Measurements from ENCODE around the gene CYP2B6.
"Not testable (repeated sequence)": the region's sequence is repeated elsewhere in the genome, so short reads cannot be mapped to it uniquely, and the experiment has no call there.

The CYP2B6 gene

GRCh38 chr19:40981591-40981990 is 9.5 kb upstream of the CYP2B6 start:
- DNase-seq: no peak

- DNase-seq: no peak
Measured at GRCh38 chr19:40982594-40983101, 8.4 kb upstream of the CYP2B6 start.

GRCh38 chr19:40989453-40989852 is 1.6 kb upstream of the CYP2B6 start:
- DNase-seq: no peak

GRCh38 chr19:40995355-40995754 is 4.3 kb downstream of the CYP2B6 start:
- no peak for DNase-seq

- not testable (repeated sequence) for DNase-seq
Measured at GRCh38 chr19:40999018-40999417, 7.9 kb downstream of the CYP2B6 start.

GRCh38 chr19:41000310-41000737 is 9.2 kb downstream of the CYP2B6 start:
- no peak for DNase-seq

- DNase-seq: no peak
Measured at GRCh38 chr19:41001243-41001971, 10.3 kb downstream of the CYP2B6 start.

- not testable (repeated sequence) for DNase-seq
Measured at GRCh38 chr19:41003656-41004055, 12.6 kb downstream of the CYP2B6 start.

GRCh38 chr19:41009700-41010235 is 18.7 kb downstream of the CYP2B6 start:
- DNase-seq: no peak

GRCh38 chr19:41013359-41013758 is 22.3 kb downstream of the CYP2B6 start:
- DNase-seq: no peak

GRCh38 chr19:41014643-41015042 is 23.6 kb downstream of the CYP2B6 start:
- DNase-seq: no peak

GRCh38 chr19:41016488-41017071 is 25.5 kb downstream of the CYP2B6 start:
- no peak for DNase-seq

GRCh38 chr19:41018736-41019290 is 27.7 kb downstream of the CYP2B6 start:
- no peak for DNase-seq

- DNase-seq: no peak
Measured at GRCh38 chr19:41019346-41019745, 28.3 kb downstream of the CYP2B6 start.

GRCh38 chr19:41023193-41023592 is 32.1 kb downstream of the CYP2B6 start:
- DNase-seq: no peak

- DNase-seq: no peak
Measured at GRCh38 chr19:41025411-41025810, 34.3 kb downstream of the CYP2B6 start.

- no peak for DNase-seq
Measured at GRCh38 chr19:41025871-41026270, 34.8 kb downstream of the CYP2B6 start.

- DNase-seq: no peak
Measured at GRCh38 chr19:41027273-41027967, 36.3 kb downstream of the CYP2B6 start.

- no peak for DNase-seq
Measured at GRCh38 chr19:41029524-41030432, 38.7 kb downstream of the CYP2B6 start.

GRCh38 chr19:41030651-41031050 is 39.6 kb downstream of the CYP2B6 start:
- no peak for DNase-seq

GRCh38 chr19:41031916-41032315 is 40.8 kb downstream of the CYP2B6 start:
- no peak for DNase-seq

- DNase-seq: not testable (repeated sequence)
Measured at GRCh38 chr19:41033324-41033723, 42.2 kb downstream of the CYP2B6 start.

Data from CD4-positive, alpha-beta T cell treated with Interferon alpha-2 for 1 hour (primary cell).